ENCODE data around the gene TMEM53.

Gene TMEM53

GRCh38 chr1:44648529-44649250 lies 25.6 kb downstream of the TMEM53 start:
- in situ Hi-C loops (cut with MboI; ENCODE audit: low sequenced_read_pairs): no loop called here

GRCh38 chr1:44647896-44648295 lies 26.4 kb downstream of the TMEM53 start:
- in situ Hi-C loops (cut with MboI; ENCODE audit: low sequenced_read_pairs): no loop called here

- in situ Hi-C loops (cut with MboI; ENCODE audit: low sequenced_read_pairs): no loop called here
These were observed 27.8 kb downstream of the TMEM53 start for GRCh38 chr1:44646261-44647110.

- in situ Hi-C loops (cut with MboI; ENCODE audit: low sequenced_read_pairs): no loop called here
These were observed 28.6 kb downstream of the TMEM53 start for GRCh38 chr1:44645476-44646244.

- in situ Hi-C loops (cut with MboI; ENCODE audit: low sequenced_read_pairs): no loop called here
These were observed 29.5 kb downstream of the TMEM53 start for GRCh38 chr1:44644806-44645205.

- in situ Hi-C loops (cut with MboI; ENCODE audit: low sequenced_read_pairs): no loop called here
These were observed 30.5 kb downstream of the TMEM53 start for GRCh38 chr1:44643721-44644334.

GRCh38 chr1:44642925-44643324 lies 31.4 kb downstream of the TMEM53 start:
- in situ Hi-C loops (cut with MboI; ENCODE audit: low sequenced_read_pairs): no loop called here

- in situ Hi-C loops (cut with MboI; ENCODE audit: low sequenced_read_pairs): no loop called here
These were observed 32.0 kb downstream of the TMEM53 start for GRCh38 chr1:44642255-44642654.

- in situ Hi-C loops (cut with MboI; ENCODE audit: low sequenced_read_pairs): no loop called here
These were observed 32.9 kb downstream of the TMEM53 start for GRCh38 chr1:44641126-44642102.

GRCh38 chr1:44640200-44640853 lies 34.0 kb downstream of the TMEM53 start:
- in situ Hi-C loops (cut with MboI; ENCODE audit: low sequenced_read_pairs): no loop called here

GRCh38 chr1:44637702-44638411 lies 36.4 kb downstream of the TMEM53 start:
- in situ Hi-C loops (cut with MboI; ENCODE audit: low sequenced_read_pairs): no loop called here

GRCh38 chr1:44636688-44637598 lies 37.3 kb downstream of the TMEM53 start:
- in situ Hi-C loops (cut with MboI; ENCODE audit: low sequenced_read_pairs): no loop called here

GRCh38 chr1:44636083-44636687 lies 38.1 kb downstream of the TMEM53 start:
- in situ Hi-C loops (cut with MboI; ENCODE audit: low sequenced_read_pairs): no loop called here

- in situ Hi-C loops (cut with MboI; ENCODE audit: low sequenced_read_pairs): no loop called here
These were observed 38.8 kb downstream of the TMEM53 start for GRCh38 chr1:44635439-44635838.

GRCh38 chr1:44634606-44635189 lies 39.6 kb downstream of the TMEM53 start:
- in situ Hi-C loops (cut with MboI; ENCODE audit: low sequenced_read_pairs): no loop called here

- in situ Hi-C loops (cut with MboI; ENCODE audit: low sequenced_read_pairs): no loop called here
These were observed 41.7 kb downstream of the TMEM53 start for GRCh38 chr1:44632598-44632997.

All from HL-60/S4 (cell line).